GM06990 (cell line): ENCODE data around the gene GCK.

Experiments
- DNase-seq: peaks from one replicate; pipeline ENCODE4 v3.0.0-alpha.2; 2011; ENCODE audit not compliant: insufficient read length; ENCODE audit errors: extremely low read depth
- H3K27me3 ChIP-seq: replicated peaks from 2 replicates; pipeline ENCODE4 v1.6.0; 2011; ENCODE audit warnings: low read length; ENCODE audit not compliant: control insufficient read depth, insufficient read depth
- H3K36me3 ChIP-seq: 2 replicates; pipeline ENCODE4 v1.5.1; 2011; ENCODE audit warnings: low read length; ENCODE audit not compliant: control insufficient read depth, insufficient read depth
- H3K4me3 ChIP-seq: replicated peaks from 2 replicates; pipeline ENCODE4 v1.5.1; 2011; ENCODE audit warnings: low read depth, mild to moderate bottlenecking, control low read depth, low read length
- CTCF ChIP-seq: IDR thresholded peaks from 2 replicates; pipeline ENCODE4 v1.5.1; 2011; ENCODE audit warnings: low read length, control low read depth, mild to moderate bottlenecking, inconsistent platforms; ENCODE audit not compliant: insufficient read depth, poor library complexity, severe bottlenecking

The GCK gene

GRCh38 chr7:44138698-44139097 is 50.5 kb downstream of the GCK start:
- peak; percentile 4 for TF ChIP-seq CTCF
- Histone ChIP-seq H3K4me3 (no peak overlapping the region), H3K36me3 (no peaks in the 10 kb centered on the region), H3K27me3 (no peaks in the 10 kb centered on the region)
- DNase-seq, result no peak

- TF ChIP-seq CTCF, result no peak
- Histone ChIP-seq H3K36me3 (no peaks in the 10 kb centered on the region), H3K27me3 (no peaks in the 10 kb centered on the region), H3K4me3 (no peak overlapping the region)
- DNase-seq, result no peak
Observed at GRCh38 chr7:44136731-44137130, 52.5 kb downstream of the GCK start.

GRCh38 chr7:44134943-44135628 is 54.2 kb downstream of the GCK start:
- Histone ChIP-seq H3K36me3 (no peaks in the 10 kb centered on the region), H3K27me3 (no peaks in the 10 kb centered on the region), H3K4me3 (no peak overlapping the region)
- no peak for TF ChIP-seq CTCF
- DNase-seq, result no peak

GRCh38 chr7:44133295-44133694 is 55.9 kb downstream of the GCK start:
- TF ChIP-seq CTCF, result no peak
- Histone ChIP-seq H3K36me3 (no peaks in the 10 kb centered on the region), H3K27me3 (no peaks in the 10 kb centered on the region), H3K4me3 (no peak overlapping the region)
- DNase-seq, result no peak

GRCh38 chr7:44132039-44132438 is 57.2 kb downstream of the GCK start:
- Histone ChIP-seq H3K4me3 (no peak overlapping the region), H3K36me3 (no peaks in the 10 kb centered on the region), H3K27me3 (no peaks in the 10 kb centered on the region)
- no peak for DNase-seq
- no peak for TF ChIP-seq CTCF
